Stimulated activated CD8-positive, alpha-beta memory T cell treated with anti-CD3 and anti-CD28 coated beads, Interleukin-12 subunit alpha, Interleukin-12 subunit beta, amount 100 ng/mL, for 24 hours (primary cell): ENCODE measurements around the gene RHEB.

ENCODE experiments used
- DNase-seq: peaks from one replicate; pipeline ENCODE4 v3.0.0-alpha.2; 2020; ENCODE audit errors: extremely low read depth

The RHEB gene

DNA sequence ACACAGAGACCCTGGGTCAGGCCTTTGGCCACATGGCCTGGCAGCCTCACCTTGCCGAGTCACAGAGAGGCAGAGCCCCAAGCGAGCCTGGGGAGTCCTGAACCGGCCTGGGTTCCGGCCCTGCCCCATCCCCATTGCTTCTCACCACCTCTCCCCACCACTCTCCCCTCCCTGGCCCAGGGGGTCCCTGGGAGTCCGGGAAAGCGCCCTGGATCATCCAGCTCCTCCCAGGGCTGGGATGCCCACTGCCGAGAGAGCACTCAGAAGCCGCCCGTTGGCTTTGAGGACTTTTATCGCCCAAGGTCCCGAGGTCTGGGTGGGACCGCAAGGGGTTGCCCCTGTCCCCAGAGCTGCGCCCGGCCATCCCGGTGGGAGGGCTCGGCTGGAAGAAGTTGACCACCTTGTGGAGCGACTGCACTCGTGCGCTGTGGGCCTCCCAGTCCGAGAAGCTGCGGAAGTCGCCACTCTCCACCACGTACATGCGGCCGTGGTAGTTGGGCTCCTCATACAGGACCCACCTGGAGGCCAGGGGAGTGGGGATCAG lies 87.9 kb downstream of the RHEB start:
- no peak for DNase-seq

DNA sequence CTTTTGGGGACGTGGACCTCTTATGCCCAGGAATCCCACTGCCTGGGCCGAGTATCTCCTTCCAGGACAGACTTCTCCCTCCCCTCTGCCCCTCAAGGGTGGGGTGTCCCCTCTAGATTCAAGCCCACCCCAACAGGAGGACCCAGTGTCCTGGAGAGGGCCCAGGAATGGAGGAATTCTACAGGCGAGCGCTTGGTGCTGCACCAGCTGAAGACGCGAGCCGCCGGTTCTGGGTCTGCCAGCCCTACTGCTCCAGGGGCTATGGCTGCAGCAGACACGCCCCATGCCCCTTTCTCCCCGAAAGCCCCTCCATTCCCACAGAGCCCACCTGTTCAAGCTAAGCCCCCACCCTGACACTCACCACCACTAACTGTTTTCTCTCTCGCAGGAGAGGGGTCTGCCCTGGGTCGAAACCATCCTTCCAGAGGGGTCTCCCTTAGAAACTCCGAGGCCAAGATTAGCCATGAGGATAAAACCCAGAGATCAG lies 88.4 kb downstream of the RHEB start:
- DNase-seq, result no peak

DNA sequence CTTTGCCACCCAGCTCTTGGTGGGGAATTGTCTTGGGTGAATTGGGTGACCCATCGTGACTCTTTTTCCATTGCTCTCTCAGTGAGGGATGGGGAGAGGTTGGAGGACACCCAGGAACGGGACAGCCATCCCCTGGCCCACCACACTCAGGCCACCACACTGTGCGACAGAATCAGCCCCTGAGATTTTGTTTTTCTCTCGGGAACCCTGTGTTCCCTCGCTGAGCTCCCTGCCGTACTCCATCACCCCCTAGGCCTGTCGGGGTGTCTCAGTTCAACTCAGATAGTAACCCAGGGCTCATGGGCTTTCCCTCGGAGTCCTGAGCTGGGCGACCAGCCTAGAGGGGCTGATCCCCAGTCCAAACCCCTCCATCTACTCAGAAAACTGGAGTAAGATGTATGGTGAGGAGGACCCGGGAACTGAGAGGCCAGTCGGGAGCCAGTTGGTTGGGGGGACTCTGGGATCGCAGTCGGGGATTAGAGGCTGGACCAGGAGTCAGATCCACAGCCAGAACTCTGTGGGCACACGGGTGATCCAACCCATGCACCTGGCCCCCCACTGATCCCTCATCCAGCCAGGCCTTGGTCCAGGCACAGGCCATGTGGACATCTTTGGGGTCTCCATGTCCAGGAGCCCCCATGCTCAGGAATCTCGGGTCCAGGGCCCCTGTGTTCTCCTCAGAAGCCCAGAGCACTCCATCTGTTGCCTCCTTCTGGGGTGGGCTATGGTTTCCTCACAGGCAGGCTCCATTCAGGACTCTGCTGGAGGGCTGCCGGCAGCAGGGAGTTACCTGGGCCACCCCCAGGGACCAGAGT lies 89.1 kb downstream of the RHEB start:
- DNase-seq, result no peak

DNA sequence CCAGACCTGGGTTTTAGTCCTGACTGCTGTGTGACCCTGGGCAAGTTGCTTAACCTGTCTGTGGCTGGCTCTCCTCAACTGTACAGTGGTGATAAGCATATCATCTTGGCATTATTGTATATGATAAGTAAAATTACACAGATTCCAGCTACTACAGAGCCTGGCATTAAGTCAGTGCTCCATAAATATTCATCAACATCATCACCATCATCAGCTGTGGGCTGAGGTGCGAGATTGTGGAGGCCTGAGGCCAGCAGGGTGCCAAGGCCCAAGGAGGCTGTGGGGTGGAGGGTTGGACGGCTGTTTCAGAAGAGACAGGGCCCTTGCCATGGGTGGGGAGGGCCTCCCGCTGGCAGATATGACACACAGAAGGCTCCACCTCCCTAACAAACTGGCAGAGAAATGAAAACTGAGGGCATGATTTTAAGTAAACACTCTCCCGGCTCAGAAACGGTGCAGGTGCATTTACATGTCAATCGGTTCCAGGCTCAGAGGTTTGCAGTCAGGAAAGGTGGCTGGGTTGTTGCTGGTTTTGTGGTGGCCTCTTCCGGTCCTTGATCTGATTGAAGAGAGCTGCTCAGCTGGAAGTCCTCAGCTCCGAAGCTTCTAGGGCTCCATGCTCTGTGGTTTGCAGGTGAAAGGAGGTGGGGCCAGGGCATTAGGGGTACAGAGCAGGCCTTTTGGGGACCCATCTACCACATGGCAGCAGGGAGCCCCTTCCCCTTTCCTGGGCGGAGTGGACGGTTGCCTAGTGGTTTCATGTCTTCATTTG lies 89.9 kb downstream of the RHEB start:
- no peak for DNase-seq

DNA sequence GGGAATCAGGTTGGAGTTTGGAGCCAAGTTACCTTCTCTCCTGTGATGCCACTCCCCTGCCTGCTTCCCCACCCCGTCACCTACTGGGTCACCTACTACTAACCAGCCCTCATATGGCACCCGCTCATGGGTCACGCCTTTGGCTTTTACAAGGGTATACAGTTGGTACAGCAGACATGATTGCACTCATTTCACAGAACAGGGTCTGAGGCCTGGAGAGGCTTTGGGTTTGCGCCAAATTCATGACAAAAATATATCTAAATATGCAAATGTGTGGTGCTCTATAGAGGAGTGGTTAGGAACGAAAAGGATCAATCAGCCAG lies 90.5 kb downstream of the RHEB start:
- no peak for DNase-seq

DNA sequence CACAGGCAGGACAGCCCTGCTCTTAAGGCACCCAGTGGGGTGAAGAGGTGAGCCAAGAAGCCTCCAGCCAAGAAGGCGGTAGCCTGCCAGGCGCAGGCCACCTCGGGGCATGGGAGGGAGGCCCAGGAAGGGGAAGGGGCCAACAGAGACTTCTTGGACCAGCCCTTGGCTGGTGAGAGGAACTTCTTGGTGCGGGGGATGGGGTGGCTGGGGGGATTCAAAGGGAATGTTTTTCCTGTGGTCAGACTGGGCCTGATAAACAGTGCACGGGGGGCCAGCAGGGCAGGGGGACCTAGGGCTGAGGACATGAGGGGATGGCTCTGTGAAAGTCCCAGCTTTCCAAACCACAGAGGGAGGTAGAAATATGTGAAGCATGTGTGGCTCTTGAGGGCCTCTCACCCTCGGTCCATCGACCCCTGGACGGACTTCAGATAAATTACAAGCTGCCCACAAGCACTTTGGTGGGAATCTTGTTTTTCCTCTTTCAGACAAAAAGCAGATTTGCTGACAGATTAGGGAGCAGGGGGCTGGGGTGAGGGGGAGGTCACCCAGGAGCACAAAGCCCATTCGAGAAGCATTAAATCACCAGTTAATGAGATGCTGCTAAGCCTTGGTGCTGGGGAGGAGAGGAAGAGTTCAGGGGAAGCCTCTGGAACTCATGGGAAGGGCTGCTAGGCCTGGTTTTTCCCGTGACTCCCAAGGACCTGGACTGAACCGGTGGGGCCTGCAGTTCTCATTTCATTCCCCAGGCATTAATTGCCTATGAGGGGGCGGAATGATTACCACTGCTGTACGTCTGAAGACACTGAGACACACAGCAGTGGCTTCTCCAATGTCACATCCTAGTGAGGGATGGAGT lies 91.1 kb downstream of the RHEB start:
- no peak for DNase-seq

DNA sequence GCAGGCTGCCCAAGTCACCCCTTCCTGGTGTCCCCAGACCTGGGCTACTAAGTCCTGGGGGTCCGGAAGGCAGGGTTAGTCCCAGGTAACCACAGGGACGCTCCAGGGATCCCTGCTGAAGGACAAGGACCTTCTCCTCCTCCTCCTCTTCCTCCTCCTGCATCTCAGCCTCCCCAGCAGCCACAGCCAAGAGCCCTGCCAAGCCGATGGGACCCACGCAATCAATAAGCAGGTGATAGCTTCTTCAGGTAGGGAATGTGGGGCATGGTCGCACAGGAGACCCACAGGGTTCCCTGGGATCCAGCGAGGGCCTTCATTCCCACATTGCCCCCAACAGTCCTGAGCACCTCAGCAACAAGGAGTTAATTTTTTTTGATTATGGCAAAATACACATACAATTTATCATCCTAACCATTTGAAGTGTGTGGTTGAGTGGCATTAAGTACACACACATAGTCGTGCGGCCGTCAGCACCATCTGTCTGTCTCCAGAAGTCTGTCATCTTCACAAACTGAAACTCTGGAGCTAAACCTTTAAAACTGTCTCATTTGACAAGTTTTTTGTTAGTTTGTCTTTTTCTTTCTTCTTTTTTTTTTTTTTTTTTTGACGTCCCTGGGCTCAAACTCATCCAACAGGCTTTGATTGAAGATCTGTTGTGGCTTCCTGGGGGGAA lies 91.9 kb downstream of the RHEB start:
- no peak for DNase-seq

DNA sequence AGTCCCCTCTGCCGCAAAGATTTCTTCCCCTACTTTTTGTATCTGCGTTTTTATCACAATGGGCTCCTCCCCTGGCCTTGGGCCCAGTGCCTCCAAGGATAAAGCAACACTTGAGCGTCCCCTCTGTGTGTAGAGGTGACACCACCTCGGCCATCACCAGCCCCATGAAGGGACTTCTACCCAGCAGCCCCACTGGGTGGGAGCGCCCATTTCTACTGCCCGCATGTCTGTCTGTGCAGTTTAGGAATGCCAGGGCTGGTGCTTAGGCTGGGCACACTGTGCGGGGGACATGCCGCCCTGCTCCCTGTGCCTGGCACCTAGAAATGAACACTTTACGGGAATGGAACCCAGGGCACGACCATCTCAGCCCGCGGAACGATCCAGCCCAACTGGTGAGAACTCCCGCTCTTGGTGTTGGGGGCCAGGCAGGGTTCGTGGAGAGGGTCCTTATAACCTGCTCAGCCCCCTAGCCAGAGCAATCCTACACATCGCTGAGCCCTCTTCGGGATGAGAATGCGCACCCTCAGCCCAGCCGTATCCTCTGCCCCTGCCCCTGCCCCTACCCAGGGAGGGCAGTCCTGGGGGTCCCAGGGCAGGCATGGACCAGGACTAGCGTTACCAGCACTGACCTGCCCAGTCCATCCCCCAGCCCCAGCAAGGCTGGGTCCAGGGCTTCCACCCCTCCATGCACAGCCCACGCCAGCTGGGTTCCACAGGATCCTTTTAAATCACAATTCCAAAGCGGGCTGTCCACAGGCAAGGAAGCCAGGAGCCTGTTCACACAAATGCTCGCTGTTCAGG lies 92.6 kb downstream of the RHEB start:
- no peak for DNase-seq

DNA sequence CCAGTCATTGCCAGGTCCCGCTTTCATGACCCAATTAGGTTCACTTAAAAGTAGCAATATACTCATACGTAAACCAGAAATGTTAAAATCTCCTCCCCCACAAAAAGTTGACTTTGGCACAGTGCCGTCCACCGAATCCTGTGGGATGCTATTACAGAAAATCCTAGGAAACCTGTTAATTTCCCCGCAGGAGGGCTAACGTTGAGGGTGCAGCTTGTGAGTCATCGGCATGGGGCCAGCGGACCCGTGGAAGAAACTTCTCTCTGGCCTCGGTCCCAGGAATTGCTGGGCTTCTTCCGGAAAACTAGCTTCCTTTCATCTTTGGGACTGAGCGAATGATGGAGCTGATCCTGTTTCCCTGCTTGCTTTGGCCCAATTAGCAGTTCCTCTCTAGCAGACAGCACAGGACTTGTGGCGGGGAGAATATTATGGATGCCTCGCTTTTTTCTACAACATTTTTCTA lies 93.2 kb downstream of the RHEB start:
- DNase-seq, result no peak

DNA sequence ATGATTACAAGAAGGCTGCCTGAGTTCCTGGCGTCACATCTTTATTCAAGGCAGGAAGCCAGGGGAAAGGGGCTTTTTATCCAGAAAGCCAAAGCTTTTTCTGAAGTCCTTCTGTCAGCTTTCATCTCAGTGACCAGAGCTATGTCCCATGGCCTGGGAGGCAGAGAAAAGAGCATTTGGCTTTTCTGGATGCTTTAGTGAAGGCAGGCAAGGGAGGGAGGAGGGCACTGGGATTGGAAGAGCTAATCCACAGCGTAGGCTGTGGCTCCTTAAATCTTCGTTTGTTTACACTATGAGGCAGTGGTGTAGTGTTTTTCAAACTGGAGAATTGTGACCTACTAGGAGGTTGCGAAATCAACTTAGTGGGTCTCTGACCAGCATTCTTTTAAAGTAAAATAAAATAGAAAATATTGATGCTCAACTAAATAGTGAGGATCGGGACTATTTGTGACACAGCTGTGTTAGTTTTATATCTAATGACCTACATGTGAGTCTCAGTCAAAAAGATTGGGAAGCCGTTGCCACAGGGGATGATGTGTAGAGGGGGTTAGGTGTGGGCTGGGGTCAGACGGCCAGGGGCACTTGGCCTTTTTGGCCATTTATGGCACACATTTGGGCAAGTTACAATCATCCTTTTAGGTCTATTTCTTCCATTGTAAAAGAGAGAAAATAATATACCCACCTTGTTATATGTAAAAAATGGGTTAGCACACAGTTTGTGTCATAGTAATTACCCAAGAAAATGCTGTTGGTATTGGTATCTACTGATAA lies 93.8 kb downstream of the RHEB start:
- no peak for DNase-seq

DNA sequence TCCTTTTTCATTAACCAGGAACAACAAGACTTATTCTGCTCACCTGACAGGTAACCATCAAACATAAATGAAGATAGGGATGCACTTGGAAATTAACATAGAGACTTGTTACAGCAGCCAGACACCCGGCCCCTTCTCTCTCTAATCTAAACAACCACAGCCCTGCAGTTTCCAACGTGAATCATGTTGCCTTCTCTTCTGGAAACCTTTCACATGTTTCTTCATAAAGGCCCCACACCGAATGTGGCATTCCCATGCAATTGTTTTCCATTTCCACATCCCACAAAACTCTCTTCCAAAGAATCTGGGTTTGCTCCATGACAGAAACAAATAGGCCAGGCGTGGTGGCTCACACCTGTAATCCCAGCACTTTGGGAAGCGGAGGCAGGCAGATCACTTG lies 94.9 kb downstream of the RHEB start:
- no peak for DNase-seq

DNA sequence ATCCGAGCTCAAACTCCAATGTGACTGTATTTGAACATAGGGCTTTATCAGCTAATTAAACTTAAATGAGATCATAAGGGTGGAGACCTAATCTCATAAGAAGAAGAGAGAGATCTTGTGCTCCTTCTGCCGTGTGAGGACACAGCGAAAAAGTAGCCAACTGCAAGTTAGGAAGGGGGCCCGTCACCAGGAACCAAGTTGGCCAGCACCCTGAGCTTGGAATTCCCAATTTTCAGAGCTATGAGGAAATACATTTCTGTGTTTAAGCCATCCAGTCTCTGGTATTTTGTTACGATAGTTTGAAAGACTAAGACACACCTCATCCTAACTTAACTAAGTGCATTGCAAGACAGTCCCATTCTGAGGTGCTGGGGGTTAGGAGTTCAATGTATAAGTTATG lies 95.8 kb downstream of the RHEB start:
- no peak for DNase-seq

DNA sequence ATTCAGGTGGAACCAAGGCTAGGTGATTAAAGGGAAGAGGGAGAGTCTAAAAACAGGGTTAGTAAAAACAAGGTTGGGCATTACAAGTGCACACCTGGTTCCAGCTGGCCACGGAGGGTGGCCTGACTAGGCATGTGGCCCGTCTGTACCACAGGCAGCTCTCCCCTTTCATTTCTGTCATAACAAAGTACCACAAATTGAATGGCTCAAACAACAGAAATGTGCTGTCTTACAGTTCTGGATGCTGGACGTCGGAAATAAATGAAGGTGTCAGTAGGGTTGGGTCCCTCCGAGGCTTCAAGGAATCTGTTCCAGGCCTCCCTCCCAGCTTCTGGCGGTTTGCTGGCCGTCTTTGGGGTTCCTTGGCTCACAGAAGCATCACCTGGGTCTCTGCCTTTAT lies 96.5 kb downstream of the RHEB start:
- DNase-seq, result no peak

DNA sequence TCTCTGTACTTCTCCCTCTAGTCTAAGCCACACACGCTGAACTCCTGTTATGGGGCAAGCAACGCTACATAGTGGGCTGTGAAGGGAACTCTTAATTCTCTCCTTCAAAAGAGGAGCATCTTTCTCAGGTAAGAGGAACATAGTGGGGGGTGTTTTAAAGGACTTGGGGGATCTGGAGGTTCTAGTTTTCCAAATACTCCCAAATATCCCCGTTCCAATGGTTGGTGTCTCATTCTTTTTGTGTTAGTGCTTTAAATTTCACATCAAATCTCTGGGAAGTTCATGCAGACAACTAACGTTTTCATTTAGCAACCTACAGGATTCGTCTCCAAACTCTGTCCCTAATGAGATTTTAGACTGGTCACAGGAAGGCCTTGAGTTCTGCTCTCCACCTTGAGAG lies 97.5 kb downstream of the RHEB start:
- DNase-seq, result no peak

DNA sequence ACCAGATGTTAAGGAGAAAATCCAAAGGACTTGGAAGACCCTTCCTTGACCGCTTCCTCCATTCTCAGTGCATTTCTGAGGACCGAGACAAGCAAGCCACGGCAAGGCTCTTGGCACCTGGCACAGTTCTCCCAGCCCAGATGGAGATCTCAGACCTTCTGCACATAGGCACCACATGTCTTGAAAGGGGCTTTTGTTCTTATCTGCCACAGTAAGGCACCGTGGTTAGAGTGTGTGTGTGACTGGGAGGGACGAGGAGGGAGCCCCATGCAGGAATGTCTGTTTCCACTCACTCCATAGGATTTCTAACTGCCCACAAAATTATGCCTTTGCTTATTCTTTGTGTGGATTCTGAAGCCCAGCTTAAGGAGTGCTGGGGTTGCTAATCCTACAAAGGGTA lies 99.6 kb downstream of the RHEB start:
- DNase-seq, result no peak

DNA sequence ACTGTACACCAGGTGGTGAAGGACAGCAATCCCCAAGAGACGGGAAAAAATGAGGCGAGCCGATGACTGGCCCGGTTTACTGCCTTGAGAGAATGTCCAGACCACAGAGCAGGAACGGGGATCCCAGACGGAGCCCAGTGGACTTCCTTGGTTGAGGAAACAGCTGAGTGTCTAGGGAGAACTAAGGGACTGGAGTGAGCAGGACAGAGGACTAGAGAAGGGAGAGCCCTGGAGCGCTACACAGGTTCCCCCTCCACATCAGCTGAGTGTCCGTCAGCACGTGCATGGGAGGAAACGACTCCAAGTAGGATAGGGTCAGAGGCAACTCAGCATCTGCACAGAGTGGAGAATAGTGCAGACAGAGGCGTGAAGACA lies 102.8 kb downstream of the RHEB start:
- no peak for DNase-seq

DNA sequence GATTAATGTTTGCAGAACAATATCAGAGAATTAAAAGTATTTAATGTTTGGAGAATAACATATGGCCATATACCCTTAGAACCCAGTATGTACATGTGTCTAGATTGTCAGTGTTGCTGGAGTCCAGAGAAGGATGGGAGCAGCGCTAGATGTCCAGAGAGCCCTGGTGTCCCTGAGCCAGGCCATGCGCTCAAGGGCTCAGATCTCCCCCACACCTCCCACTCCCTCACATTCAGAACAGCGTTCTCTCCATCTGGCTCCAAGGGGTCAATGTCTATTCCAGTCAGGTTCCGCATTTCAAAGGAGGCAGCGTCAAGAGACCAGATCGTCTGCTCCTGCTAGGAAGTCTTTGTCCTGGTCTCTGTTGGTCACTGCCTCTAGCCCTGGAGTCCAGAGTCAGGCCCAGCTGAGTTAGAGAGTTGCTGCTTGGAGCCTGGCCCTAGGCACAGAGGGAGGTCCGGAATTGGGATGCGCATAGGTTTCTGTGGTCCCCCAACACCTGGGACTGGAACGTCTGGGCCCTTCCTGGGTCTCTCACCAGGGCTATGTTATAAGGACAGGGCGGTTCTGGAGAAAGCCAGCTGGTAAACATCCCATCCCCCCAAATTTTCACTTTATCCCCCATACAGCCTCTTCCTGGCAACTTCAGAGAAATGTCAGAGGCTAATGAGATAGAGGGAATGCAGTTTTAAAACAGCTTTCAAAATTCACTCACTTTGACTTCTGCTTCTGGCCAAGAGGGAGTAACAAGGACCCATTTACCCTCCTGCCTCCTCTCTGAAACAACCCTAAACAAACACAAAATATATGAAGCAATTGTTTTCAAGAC lies 103.4 kb downstream of the RHEB start:
- DNase-seq, result no peak
